HepG2 (cell line): Measurements from ENCODE around the gene DCAF4. TPM values are rescaled to one million over a fixed set of nuclear protein-coding genes. Genes with fewer than 3 reads are reported as not detected.

Experiments used
- ATAC-seq: fragments of 200-7000 bp; cut with Tn5 transposase; 3 replicates; pipeline ENCODE4 v1.9.1; 2020; ENCODE audit warnings: mild to moderate bottlenecking, moderate library complexity
- BruUV-seq: library from RNA; stranded (reverse); fragments of 400-500 nt; replicated peaks from 2 replicates; lab custom pipeline; 2021; lab: Mats Ljungman, UMichigan
- CTCF ChIA-PET: fragments of 300-600 bp; formaldehyde crosslinking; extraction: SDS; loops from one replicate; lab custom pipeline; 2021; ENCODE audit warnings: low total read pairs, inconsistent platforms, low intra/inter-chr PET ratio; lab: Yijun Ruan, JAX
- POLR2A ChIA-PET: fragments of 350-600 bp; sonication (Branson Sonifier 250); formaldehyde crosslinking; loops from one replicate; lab custom pipeline; 2020; ENCODE audit warnings: antibody characterized with exemption, inconsistent platforms; lab: Yijun Ruan, JAX
- DNase-seq: peaks from one replicate; pipeline ENCODE4 v3.0.0-alpha.2; 2015; ENCODE audit warnings: low spot score
- FAIRE-seq: peaks from 3 replicates; lab custom pipeline; 2011; peaks lifted over from hg19 to GRCh38; lab: Jason Lieb, UNC
- H2AFZ ChIP-seq: one replicate; pipeline ENCODE4 v1.6.1; 2011; ENCODE audit warnings: low read length, inconsistent platforms
- H3K27ac ChIP-seq: fragments of 300-600 bp; 3 replicates; pipeline ENCODE4 v1.8.0; 2011; ENCODE audit warnings: mixed run types, mild to moderate bottlenecking, mixed read lengths, low read length, inconsistent platforms; ENCODE audit not compliant: insufficient read depth; ENCODE audit errors: extremely low read length
- H3K27me3 ChIP-seq, 2 experiments: fragments of 200-600 bp in 1 of 2; 2 replicates in 1 of 2; 3 replicates in 1 of 2; pipeline versions ENCODE4 v1.6.0 to v1.8.0; 2011; ENCODE audit warnings: low read length in 2 of 2, mild to moderate bottlenecking in 2 of 2, moderate library complexity in 2 of 2, inconsistent platforms in 1 of 2; ENCODE audit not compliant: insufficient read depth in 2 of 2, control insufficient read depth in 1 of 2
- H3K36me3 ChIP-seq, 2 experiments: fragments of 200-600 bp in 1 of 2; replicated peaks in 1 of 2; 2 replicates in 1 of 2; 3 replicates in 1 of 2; pipeline versions ENCODE4 v1.5.1 to v1.8.0; 2011; ENCODE audit warnings: low read length in 2 of 2, inconsistent platforms in 1 of 2; ENCODE audit not compliant: insufficient read depth in 2 of 2, control insufficient read depth in 1 of 2
- H3K4me1 ChIP-seq: 2 replicates; pipeline ENCODE4 v1.5.1; 2012; ENCODE audit warnings: low read length, inconsistent platforms; ENCODE audit not compliant: insufficient read depth
- H3K4me2 ChIP-seq: 2 replicates; pipeline ENCODE4 v1.6.0; 2011; ENCODE audit warnings: low read depth, low read length, inconsistent platforms
- H3K4me3 ChIP-seq, 3 experiments: fragments of 200-600 bp in 1 of 3; sonication (generic), shearing (Covaris generic) in 1 of 3; replicated peaks in 1 of 3; 2 replicates each; pipeline ENCODE4 v1.5.1; 2011 to 2016; ENCODE audit warnings: low read length in 3 of 3, inconsistent platforms in 2 of 3, low read depth in 2 of 3, mild to moderate bottlenecking in 2 of 3, control low read depth in 1 of 3, mixed read lengths in 1 of 3; ENCODE audit not compliant: insufficient read depth in 1 of 3
- H3K79me2 ChIP-seq: one replicate; pipeline ENCODE4 v1.6.1; 2011; ENCODE audit warnings: low read length, inconsistent platforms; ENCODE audit not compliant: insufficient read depth
- H3K9ac ChIP-seq: 2 replicates; pipeline ENCODE4 v1.6.0; 2011; ENCODE audit warnings: mild to moderate bottlenecking, low read depth, low read length, inconsistent platforms; ENCODE audit not compliant: insufficient read depth
- H3K9me3 ChIP-seq: 2 replicates; pipeline ENCODE4 v1.5.1; 2012; ENCODE audit warnings: mild to moderate bottlenecking, low read length
- H4K20me1 ChIP-seq: 2 replicates; pipeline ENCODE4 v1.6.0; 2011; ENCODE audit warnings: inconsistent platforms, mild to moderate bottlenecking, low read length, moderate library complexity; ENCODE audit not compliant: insufficient read depth
- HIVEP1 ChIP-seq: sonication (generic); formaldehyde crosslinking; IDR thresholded peaks from 2 replicates; pipeline ENCODE4 v1.4.0; 2020; ENCODE audit warnings: mild to moderate bottlenecking, missing genetic modification reagents
- HOXA9 ChIP-seq: sonication (generic); formaldehyde crosslinking; IDR thresholded peaks from 2 replicates; pipeline ENCODE4 v1.8.1; 2022; ENCODE audit warnings: missing genetic modification reagents, mild to moderate bottlenecking, moderate library complexity, borderline replicate concordance
- MED8 ChIP-seq: sonication (generic); formaldehyde crosslinking; IDR thresholded peaks from 2 replicates; pipeline ENCODE4 v1.8.1; 2023; ENCODE audit warnings: mild to moderate bottlenecking, missing genetic modification reagents; ENCODE audit not compliant: insufficient replicate concordance
- NFRKB ChIP-seq: fragments of 450-650 bp; IDR thresholded peaks from 2 replicates; pipeline ENCODE4 v1.6.1; 2017
- PCBP1 ChIP-seq: fragments of 200-400 bp; formaldehyde crosslinking; IDR thresholded peaks from 2 replicates; pipeline ENCODE4 v1.6.1; 2017; ENCODE audit warnings: mild to moderate bottlenecking, low read depth, low read length, borderline replicate concordance
- SIX4 ChIP-seq: sonication (generic); formaldehyde crosslinking; IDR thresholded peaks from 2 replicates; pipeline ENCODE4 v1.4.0; 2020; ENCODE audit warnings: missing genetic modification reagents
- THAP11 ChIP-seq: IDR thresholded peaks from 2 replicates; pipeline ENCODE4 v1.6.1; 2016; ENCODE audit warnings: missing biosample characterization, missing genetic modification reagents
- ZNF432 ChIP-seq: sonication (generic); formaldehyde crosslinking; IDR thresholded peaks from 2 replicates; pipeline ENCODE4 v1.5.0; 2020; ENCODE audit warnings: missing genetic modification reagents, mild to moderate bottlenecking, borderline replicate concordance
- ZNF547 ChIP-seq: sonication (generic); formaldehyde crosslinking; IDR thresholded peaks from 2 replicates; pipeline ENCODE4 v1.5.1; 2020; ENCODE audit warnings: mild to moderate bottlenecking, missing genetic modification reagents
- ZNF841 ChIP-seq: sonication (generic); formaldehyde crosslinking; IDR thresholded peaks from 2 replicates; pipeline ENCODE4 v1.8.1; 2023; ENCODE audit warnings: missing genetic modification reagents, borderline replicate concordance
- WGBS: methylation state at CpG from one replicate; pipeline ENCODE4 v1.1.6; 2017; ENCODE audit warnings: low lambda C conversion rate; 5-methylcytosine and 5-hydroxymethylcytosine counted together
- in situ Hi-C: cut with HindIII; loops from 2 replicates; pipeline ENCODE4 v1.10.0; 2017; ENCODE audit warnings: low pct_unique_long_range_greater_than_20kb; ENCODE audit not compliant: extremely low pct_ligation_motif_present
- intact Hi-C: fragments of 100-400 bp; cut with micrococcal nuclease; formaldehyde crosslinking; loops from one replicate; pipeline ENCODE4 v1.10.0; 2022; ENCODE audit not compliant: unreplicated experiment
- polyA plus RNA-seq, 8 experiments: library from polyadenylated mRNA; depleted of rRNA in 3 of 8; stranded (reverse) in 7 of 8; unstranded in 1 of 8; fragments of >200 nt; fragmentation: Illumina TruSeq in 4 of 8; extraction: Trizol in 4 of 8; gene quantifications; 2 replicates each; pipeline versions ENCODE4 v1.2.1 to v1.2.3, GENCODE V29; 2011 to 2016; ENCODE audit warnings: low read depth in 4 of 8, missing spikeins in 1 of 8, mixed read lengths in 1 of 8; ENCODE audit not compliant: insufficient read depth in 1 of 8
- total RNA-seq, 5 experiments: library from RNA; depleted of rRNA; stranded (reverse); fragments of >200 nt; fragmentation: Illumina TruSeq; extraction: Trizol; gene quantifications; 2 replicates each; pipeline ENCODE4 v1.2.3, GENCODE V29; 2016; ENCODE audit warnings: low read depth in 1 of 5
- TF ChIP-seq, protein P1 (sequence below): sonication (generic); formaldehyde crosslinking; IDR thresholded peaks from 2 replicates; pipeline ENCODE4 v1.8.0; 2022; ENCODE audit warnings: missing genetic modification reagents, mild to moderate bottlenecking, moderate library complexity, borderline replicate concordance
- TF ChIP-seq, protein P2 (sequence below): sonication (generic); formaldehyde crosslinking; conservative IDR thresholded peaks from 2 replicates; pipeline ENCODE4 v1.8.1; 2023; ENCODE audit warnings: missing genetic modification reagents
- TF ChIP-seq, protein P3 (sequence below): sonication (generic); formaldehyde crosslinking; IDR thresholded peaks from 2 replicates; pipeline ENCODE4 v1.9.0; 2021; ENCODE audit warnings: missing genetic modification reagents, borderline replicate concordance
- TF ChIP-seq, protein P4 (sequence below): sonication (generic); formaldehyde crosslinking; IDR thresholded peaks from 2 replicates; pipeline ENCODE4 v1.4.0; 2020; ENCODE audit warnings: missing genetic modification reagents
- TF ChIP-seq, protein P5 (sequence below): sonication (generic); formaldehyde crosslinking; conservative IDR thresholded peaks from 2 replicates; pipeline ENCODE4 v1.4.0; 2020; ENCODE audit warnings: missing genetic modification reagents

DCAF4 gene
- total and polyA plus RNA-seq, 2 of the 13 experiments (the other 11 are each of a cell fraction or from before 2014, with no cell fraction given), result 18.8 to 21.1 TPM

DNA sequence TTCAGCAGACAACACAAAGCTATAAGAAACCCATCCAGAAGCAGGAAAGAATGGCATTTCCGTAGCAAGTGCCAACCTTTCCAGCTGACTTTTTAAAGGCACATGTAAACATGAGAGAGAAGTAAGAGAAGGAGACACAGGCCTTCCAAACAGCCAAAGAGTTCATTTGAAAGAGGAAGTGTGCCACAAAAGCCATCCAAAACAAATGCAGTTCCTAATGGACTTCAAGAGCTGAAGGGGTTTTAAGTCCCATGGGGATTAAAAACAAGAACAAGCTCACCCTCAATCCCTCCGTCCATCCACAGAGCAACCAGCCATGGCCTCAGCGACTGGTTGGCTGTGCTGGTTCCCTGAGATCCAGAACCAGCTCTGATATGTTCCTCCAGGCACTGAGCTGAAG, 27.8 kb upstream of the DCAF4 start:
- Histone ChIP-seq H3K9ac (no peak overlapping the region), H3K27me3 (peaks cover 0 to 16% of the 10 kb centered on the region in 2 experiments; a peak in 2 of 5 replicates), H4K20me1 (no peaks in the 10 kb centered on the region), H3K9me3 (no peaks in the 10 kb centered on the region), H2AFZ (no peak overlapping the region), H3K4me1 (peaks cover 17% of the 10 kb centered on the region), H3K36me3 (no peaks in the 10 kb centered on the region), H3K4me2 (no peak overlapping the region), H3K79me2 (no peaks in the 10 kb centered on the region), H3K27ac (no peak overlapping the region), H3K4me3 (no peak overlapping the region)
- intact Hi-C loops (no loop called here), in situ Hi-C loops (loop anchor here (5.0 kb wide), 1 partner anchor 381 kb away; no protein-coding TSS in a partner anchor)
- FAIRE-seq (no peak), ATAC-seq (no peak), DNase-seq (no peak)
- ChIA-PET POLR2A (no interaction called here), CTCF (no interaction called here)
- BruUV-seq, result no TSS peak
- 3% methylated on average over 3 of the region's 3 CpGs for WGBS
- TF ChIP-seq, protein P1, sequence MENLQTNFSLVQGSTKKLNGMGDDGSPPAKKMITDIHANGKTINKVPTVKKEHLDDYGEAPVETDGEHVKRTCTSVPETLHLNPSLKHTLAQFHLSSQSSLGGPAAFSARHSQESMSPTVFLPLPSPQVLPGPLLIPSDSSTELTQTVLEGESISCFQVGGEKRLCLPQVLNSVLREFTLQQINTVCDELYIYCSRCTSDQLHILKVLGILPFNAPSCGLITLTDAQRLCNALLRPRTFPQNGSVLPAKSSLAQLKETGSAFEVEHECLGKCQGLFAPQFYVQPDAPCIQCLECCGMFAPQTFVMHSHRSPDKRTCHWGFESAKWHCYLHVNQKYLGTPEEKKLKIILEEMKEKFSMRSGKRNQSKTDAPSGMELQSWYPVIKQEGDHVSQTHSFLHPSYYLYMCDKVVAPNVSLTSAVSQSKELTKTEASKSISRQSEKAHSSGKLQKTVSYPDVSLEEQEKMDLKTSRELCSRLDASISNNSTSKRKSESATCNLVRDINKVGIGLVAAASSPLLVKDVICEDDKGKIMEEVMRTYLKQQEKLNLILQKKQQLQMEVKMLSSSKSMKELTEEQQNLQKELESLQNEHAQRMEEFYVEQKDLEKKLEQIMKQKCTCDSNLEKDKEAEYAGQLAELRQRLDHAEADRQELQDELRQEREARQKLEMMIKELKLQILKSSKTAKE (CRISPR knock-in tag), result no peak
- TF ChIP-seq MED8 (CRISPR knock-in tag), result no peak
- TF ChIP-seq SIX4 (CRISPR knock-in tag), result no peak
- TF ChIP-seq, protein P2, sequence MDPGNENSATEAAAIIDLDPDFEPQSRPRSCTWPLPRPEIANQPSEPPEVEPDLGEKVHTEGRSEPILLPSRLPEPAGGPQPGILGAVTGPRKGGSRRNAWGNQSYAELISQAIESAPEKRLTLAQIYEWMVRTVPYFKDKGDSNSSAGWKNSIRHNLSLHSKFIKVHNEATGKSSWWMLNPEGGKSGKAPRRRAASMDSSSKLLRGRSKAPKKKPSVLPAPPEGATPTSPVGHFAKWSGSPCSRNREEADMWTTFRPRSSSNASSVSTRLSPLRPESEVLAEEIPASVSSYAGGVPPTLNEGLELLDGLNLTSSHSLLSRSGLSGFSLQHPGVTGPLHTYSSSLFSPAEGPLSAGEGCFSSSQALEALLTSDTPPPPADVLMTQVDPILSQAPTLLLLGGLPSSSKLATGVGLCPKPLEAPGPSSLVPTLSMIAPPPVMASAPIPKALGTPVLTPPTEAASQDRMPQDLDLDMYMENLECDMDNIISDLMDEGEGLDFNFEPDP (CRISPR knock-in tag), result no peak
- TF ChIP-seq PCBP1, result no peak
- TF ChIP-seq, protein P3, sequence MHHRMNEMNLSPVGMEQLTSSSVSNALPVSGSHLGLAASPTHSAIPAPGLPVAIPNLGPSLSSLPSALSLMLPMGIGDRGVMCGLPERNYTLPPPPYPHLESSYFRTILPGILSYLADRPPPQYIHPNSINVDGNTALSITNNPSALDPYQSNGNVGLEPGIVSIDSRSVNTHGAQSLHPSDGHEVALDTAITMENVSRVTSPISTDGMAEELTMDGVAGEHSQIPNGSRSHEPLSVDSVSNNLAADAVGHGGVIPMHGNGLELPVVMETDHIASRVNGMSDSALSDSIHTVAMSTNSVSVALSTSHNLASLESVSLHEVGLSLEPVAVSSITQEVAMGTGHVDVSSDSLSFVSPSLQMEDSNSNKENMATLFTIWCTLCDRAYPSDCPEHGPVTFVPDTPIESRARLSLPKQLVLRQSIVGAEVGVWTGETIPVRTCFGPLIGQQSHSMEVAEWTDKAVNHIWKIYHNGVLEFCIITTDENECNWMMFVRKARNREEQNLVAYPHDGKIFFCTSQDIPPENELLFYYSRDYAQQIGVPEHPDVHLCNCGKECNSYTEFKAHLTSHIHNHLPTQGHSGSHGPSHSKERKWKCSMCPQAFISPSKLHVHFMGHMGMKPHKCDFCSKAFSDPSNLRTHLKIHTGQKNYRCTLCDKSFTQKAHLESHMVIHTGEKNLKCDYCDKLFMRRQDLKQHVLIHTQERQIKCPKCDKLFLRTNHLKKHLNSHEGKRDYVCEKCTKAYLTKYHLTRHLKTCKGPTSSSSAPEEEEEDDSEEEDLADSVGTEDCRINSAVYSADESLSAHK (CRISPR knock-in tag), result no peak
- no peak for TF ChIP-seq NFRKB
- TF ChIP-seq THAP11 (CRISPR knock-in tag), result no peak
- TF ChIP-seq, protein P4, sequence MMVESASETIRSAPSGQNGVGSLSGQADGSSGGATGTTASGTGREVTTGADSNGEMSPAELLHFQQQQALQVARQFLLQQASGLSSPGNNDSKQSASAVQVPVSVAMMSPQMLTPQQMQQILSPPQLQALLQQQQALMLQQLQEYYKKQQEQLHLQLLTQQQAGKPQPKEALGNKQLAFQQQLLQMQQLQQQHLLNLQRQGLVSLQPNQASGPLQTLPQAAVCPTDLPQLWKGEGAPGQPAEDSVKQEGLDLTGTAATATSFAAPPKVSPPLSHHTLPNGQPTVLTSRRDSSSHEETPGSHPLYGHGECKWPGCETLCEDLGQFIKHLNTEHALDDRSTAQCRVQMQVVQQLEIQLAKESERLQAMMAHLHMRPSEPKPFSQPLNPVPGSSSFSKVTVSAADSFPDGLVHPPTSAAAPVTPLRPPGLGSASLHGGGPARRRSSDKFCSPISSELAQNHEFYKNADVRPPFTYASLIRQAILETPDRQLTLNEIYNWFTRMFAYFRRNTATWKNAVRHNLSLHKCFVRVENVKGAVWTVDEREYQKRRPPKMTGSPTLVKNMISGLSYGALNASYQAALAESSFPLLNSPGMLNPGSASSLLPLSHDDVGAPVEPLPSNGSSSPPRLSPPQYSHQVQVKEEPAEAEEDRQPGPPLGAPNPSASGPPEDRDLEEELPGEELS (CRISPR knock-in tag), result no peak
- TF ChIP-seq HIVEP1 (CRISPR knock-in tag), result no peak
- TF ChIP-seq ZNF841 (CRISPR knock-in tag), result no peak
- no peak for TF ChIP-seq ZNF547 (CRISPR knock-in tag)
- TF ChIP-seq HOXA9 (CRISPR knock-in tag), result no peak
- TF ChIP-seq, protein P5, sequence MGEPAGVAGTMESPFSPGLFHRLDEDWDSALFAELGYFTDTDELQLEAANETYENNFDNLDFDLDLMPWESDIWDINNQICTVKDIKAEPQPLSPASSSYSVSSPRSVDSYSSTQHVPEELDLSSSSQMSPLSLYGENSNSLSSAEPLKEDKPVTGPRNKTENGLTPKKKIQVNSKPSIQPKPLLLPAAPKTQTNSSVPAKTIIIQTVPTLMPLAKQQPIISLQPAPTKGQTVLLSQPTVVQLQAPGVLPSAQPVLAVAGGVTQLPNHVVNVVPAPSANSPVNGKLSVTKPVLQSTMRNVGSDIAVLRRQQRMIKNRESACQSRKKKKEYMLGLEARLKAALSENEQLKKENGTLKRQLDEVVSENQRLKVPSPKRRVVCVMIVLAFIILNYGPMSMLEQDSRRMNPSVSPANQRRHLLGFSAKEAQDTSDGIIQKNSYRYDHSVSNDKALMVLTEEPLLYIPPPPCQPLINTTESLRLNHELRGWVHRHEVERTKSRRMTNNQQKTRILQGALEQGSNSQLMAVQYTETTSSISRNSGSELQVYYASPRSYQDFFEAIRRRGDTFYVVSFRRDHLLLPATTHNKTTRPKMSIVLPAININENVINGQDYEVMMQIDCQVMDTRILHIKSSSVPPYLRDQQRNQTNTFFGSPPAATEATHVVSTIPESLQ (CRISPR knock-in tag), result no peak
- TF ChIP-seq ZNF432 (CRISPR knock-in tag), result no peak
